ENCODE measurements around the gene LEMD2.
A peak's percentile ranks its signal among the peaks of the same experiment; 100 is the strongest.

Gene LEMD2

GRCh38 chr6:33772082-33772830, 16.7 kb downstream of the LEMD2 start:
- DNase-seq: no peak

DNA sequence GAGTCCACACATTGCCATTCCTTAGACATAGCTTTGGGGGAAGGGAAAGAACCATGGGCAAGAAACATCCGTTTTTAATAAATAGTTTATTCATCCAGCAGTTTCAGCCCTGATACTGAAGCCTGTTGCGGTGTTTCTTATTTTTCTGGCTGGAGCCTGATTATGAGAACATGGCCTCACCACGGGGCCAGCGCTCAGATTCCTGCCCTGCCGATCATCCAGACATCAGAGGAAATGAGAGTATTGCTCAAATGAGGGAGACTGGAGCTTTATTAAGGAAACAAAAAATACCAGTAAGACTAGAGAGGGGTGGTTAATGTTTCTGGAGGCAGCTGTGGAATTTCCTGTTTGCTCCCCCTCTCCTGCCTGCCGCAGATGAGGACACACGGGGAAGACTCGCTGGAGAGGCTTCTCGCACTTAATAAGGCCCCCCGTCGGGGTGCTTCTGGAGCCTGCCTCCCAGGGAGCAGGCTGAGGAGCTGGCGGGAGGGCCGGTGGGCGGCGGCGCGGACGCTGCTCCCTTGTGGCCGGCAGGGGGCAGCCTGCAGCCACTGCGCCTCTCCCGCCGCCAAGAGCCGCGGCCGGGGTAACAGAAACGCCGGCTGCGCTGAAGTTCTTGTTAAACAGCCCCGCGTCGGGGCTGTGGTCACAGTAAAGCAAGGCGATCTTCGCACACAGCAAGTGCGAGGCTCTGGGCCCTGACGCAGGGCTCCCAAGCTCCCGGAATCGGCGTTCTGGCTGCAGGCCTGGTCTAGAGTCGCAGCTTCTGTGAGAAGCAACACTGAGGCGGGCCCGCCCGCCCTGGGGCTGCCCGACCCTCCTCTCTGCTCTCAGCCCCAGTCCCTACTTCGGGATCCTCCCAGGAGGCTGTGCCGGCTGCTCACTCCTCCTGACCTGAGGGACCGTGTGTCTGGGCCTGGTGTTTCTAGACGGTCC, 17.5 kb downstream of the LEMD2 start:
- DNase-seq: peak; percentile 75

GRCh38 chr6:33770833-33771145, 18.1 kb downstream of the LEMD2 start:
- DNase-seq: no peak

DNA sequence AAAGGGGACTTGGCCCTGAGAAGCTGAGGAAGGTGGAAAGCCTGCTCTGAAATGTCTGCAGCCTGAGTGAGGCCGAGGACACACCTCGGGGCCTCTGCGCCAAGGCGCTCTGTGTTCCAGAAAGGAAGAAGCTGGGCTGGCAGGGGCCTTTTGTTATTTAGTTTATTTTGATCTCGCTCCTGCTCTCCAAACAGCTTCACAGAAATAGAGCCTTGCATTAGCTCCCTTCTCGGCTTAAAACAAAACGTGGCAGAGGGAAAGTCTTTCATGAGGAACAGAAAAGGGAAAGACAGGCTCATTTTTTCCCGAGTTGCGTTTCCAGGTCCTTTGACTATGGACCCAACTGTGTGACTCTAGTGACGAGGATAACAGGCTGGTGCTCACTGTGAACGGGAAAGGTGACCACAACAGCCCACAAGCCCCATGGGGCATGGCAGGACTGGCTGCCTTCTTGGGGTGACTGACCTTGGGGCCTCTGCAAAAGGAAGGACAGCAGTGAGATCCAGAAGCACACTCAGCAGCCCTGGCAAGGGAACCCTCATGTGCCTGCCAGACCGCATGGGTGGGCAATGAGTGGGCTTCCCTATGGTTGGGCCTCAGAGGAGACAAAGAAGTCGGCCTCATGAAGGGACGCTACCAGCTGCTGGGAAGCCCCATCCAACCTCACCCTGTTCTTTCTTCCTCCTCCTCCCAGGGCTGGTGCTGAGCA, 18.7 kb downstream of the LEMD2 start:
- DNase-seq: no peak

DNA sequence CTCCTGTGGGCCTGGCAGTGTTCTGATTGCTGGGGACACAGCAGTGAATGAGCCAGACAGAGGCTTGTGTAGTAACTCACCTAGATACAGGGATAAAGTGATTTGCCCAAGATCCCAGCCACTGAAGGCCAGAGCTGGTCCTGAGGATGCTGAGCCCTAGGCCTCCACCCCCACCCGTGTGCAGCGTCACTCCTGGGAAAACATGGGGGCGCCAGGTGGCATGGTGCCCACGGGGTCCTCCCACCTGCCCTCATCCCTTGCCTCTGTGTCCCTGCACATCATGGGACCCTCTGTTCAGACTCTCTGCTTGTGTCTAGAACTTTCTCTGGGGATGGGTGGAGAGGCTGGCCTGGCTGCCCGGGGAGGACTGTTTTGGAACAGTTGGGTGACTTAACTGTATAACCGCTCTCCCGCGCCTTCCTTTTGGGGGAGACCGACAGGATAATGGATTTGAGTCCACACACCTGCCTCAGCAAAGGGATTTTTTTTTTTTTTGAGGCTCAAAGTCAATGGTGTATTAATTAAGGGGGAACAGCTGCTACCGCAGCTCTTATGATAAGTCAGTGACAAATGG, 19.6 kb downstream of the LEMD2 start:
- no peak for DNase-seq

GRCh38 chr6:33768644-33769120, 20.2 kb downstream of the LEMD2 start:
- DNase-seq: no peak

DNA sequence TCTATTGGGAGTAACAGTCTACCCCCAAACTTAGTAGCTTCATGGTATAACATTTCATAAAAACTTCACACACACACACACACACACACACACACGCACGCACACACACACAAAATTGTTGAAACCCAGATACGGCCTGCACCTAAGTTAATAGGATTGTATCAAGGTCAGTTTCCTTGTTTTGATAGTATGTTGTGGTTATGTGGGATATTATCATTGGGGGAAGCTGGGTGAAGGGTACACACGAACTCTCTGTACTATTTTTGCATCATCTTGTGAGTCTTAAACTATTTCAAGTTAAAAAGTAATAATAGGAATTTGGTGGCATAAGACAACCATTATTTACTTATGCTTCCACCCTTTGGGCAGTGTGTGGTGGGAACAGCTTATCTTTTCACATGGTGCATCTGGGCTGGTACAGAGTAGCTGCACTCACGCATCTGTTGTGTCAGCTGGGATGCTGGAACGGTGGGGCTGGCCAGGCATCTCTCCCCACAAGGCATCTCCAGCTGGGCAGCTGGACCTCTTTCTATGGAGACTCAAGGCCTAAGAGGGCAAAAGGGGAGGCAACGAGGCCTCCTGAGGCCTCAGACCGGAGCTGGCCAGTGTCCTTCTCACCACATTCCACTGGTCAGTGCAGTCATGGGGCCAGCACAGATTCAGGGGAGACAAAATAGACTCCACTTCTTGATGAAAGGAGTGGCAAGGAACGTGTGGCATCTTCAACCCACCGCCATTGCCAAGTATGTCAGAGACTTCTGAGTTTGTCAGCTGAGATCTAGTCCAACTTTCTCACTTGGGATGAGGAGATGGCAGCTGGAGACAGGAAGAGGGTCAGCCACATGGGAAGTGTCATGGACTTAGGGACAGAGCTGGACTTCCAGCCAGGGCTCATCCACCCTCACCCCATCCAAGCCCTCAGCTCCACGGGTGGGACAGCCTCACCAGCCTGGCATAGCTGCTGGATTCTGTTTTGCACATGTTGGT, 21.7 kb downstream of the LEMD2 start:
- DNase-seq: no peak

DNA sequence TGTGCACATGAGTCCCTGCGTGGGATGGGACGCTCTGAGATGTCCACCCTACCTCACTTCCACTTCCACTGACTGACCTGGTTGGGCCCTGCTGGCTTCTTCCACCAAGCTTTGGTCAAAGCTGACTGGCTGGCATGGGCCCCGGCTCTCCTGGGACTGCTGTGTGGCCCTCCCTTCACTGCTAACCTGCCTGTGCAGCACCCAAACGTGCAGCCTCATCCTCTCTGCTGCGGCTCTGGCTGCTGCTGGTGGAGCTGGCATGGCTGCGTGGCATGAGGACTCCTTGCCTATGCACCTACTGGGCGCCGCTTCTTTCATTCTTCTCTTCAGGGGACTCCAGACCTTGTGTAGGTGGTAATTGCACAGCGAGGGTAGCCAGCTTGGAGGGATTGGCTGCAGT, 23.6 kb downstream of the LEMD2 start:
- no peak for DNase-seq

DNA sequence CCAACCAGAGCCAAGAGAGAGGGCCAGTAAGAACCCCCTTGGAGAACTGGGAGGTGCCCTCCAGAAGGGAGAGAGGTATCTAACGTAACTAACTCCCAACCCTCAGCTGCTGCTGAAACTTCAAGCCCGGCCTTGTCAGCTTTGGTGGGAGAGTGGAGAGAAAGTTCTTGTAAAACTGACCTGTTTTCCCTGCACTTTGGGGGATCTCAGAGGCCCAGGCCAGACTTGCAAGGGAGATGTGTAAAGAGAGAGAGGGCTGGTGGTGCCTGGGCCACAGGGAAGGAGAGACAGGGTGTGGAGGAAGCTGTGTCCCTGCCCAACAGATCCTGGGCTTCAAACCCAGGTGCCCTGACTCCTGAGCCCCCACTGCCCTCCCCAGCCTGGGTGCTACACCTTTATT, 24.9 kb downstream of the LEMD2 start:
- DNase-seq: no peak

DNA sequence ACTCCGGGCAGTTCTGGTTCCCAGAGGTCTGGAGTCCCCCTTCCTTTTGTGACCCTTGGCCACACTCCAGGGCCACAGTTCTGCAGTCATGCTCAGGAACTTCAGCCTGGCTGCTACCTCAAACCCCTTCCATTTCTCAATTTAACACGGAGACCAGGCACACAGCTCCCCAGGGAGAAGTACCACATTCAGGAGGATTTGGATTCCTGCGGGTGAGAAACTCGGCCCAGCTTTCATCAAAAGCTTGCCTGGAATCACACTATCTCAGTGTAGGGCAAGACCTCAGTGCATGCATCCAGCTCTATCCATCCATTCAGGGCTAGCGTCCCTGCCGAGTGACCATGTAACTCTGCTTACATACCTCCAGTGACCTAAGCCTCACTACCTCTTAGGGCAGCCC, 25.4 kb downstream of the LEMD2 start:
- no peak for DNase-seq

DNA sequence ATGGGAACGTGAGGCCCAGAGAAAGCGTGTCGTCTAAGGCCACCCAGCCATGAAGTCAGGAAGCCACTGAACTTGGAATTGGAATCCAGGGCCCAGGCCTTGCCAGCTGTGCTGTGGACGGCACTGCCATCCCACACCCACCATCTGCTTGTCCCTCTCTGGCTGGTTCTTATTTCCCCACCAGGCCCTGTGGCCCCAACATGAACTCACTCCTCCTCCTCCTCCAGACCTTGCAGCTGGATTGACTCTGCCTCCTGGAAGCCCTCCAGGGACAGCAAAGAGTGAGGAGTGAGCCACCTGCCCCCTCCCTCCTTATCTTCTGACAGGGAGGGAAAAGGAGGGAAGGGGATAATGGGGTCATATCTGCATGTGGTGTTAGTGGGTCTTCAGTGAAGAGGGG, 26.2 kb downstream of the LEMD2 start:
- DNase-seq: no peak

GRCh38 chr6:33761922-33762629, 26.9 kb downstream of the LEMD2 start:
- DNase-seq: no peak

DNA sequence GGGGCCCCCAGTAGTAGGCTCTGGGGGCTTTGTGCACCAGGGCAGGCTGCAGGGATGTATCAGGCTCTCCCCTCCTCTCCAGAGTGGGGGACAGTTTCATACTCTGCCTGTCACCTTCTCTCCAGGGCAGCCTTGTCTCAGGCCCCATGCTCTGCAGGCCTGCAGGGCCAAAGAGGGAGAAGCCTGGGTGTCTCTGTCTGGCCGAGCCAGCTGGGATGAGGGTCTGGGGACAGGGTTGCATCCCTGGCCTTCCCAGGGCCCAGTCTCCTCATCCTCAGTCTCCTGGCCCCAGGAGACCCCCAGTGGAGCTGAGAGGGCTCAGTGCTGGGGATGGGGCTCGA, 27.4 kb downstream of the LEMD2 start:
- no peak for DNase-seq

GRCh38 chr6:33759887-33760629, 28.9 kb downstream of the LEMD2 start:
- no peak for DNase-seq

- DNase-seq: no peak
These were observed 30.1 kb downstream of the LEMD2 start for GRCh38 chr6:33758815-33759216.

GRCh38 chr6:33757906-33758305, 31.0 kb downstream of the LEMD2 start:
- DNase-seq: no peak

GRCh38 chr6:33757113-33757512, 31.8 kb downstream of the LEMD2 start:
- no peak for DNase-seq

- DNase-seq: no peak
These were observed 32.5 kb downstream of the LEMD2 start for GRCh38 chr6:33756211-33756954.

GRCh38 chr6:33755070-33755869, 33.7 kb downstream of the LEMD2 start:
- peak; percentile 72 for DNase-seq

Measured in NCI-H2107 (cell line).